SK-N-SH (cell line): ENCODE results near the gene SLC27A3.

Source experiments
- CHD2 ChIP-seq: fragments of 150-350 bp; IDR thresholded peaks from 2 replicates; pipeline ENCODE4 v1.6.1; 2018; ENCODE audit warnings: low read length; ENCODE audit not compliant: partially characterized antibody
- EP300 ChIP-seq, 2 experiments: IDR thresholded peaks; 2 replicates each; pipeline versions ENCODE4 v1.4.0 to v1.6.1; 2012; ENCODE audit warnings: borderline replicate concordance in 1 of 2, low read depth in 1 of 2, low read length in 1 of 2
- FOSL2 ChIP-seq: IDR thresholded peaks from 2 replicates; pipeline ENCODE4 v1.4.0; 2012; ENCODE audit warnings: low read depth, mild to moderate bottlenecking, moderate library complexity, borderline replicate concordance
- GABPA ChIP-seq: IDR thresholded peaks from 2 replicates; pipeline ENCODE4 v1.4.0; 2012; ENCODE audit warnings: low read depth, mild to moderate bottlenecking
- RXRA ChIP-seq: IDR thresholded peaks from 2 replicates; pipeline ENCODE4 v1.4.0; 2012; ENCODE audit warnings: low read depth, mild to moderate bottlenecking, borderline replicate concordance
- SMC3 ChIP-seq: IDR thresholded peaks from 2 replicates; pipeline ENCODE4 v1.6.1; 2012; ENCODE audit warnings: low read depth, low read length, improper control_type of control experiment
- TCF12 ChIP-seq: IDR thresholded peaks from 2 replicates; pipeline ENCODE4 v1.4.0; 2012
- YY1 ChIP-seq: IDR thresholded peaks from 2 replicates; pipeline ENCODE4 v1.4.0; 2012; ENCODE audit warnings: low read depth, mild to moderate bottlenecking
- TF ChIP-seq, protein P1 (sequence below): fragments of 200-600 bp; sonication (generic); IDR thresholded peaks from 2 replicates; pipeline ENCODE4 v1.6.1; 2017; ENCODE audit warnings: antibody characterized with exemption, mild to moderate bottlenecking, moderate library complexity

DNA sequence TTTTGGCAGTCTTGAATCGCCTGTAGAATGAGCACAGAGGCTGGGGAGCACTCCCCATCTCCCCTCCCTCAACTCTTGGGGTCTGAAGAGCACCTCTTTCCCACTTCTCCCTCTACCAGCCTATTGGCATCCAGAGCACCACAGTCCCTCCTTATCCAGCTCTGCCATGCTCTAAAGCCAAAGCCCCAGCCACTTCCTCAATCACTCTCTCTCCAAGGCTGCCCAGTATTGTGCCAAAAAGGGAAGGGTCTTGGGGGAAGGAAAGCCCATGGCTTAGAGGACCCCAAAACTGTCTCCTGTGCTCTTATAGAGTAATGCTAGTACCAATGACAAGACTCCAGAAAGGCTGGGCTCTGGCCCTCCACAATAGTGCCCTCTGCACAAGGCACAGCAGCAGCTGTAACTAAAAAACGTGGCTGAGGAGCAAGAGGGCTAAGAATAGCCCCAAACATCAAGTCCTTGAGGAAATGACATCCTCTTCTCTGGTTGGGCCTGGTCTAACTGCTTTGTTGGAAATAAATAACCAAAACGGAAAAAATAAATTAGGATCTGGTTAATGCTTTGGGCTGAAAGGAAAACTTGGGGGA lies 28.4 kb downstream of the SLC27A3 start:
- TF ChIP-seq, protein P1, sequence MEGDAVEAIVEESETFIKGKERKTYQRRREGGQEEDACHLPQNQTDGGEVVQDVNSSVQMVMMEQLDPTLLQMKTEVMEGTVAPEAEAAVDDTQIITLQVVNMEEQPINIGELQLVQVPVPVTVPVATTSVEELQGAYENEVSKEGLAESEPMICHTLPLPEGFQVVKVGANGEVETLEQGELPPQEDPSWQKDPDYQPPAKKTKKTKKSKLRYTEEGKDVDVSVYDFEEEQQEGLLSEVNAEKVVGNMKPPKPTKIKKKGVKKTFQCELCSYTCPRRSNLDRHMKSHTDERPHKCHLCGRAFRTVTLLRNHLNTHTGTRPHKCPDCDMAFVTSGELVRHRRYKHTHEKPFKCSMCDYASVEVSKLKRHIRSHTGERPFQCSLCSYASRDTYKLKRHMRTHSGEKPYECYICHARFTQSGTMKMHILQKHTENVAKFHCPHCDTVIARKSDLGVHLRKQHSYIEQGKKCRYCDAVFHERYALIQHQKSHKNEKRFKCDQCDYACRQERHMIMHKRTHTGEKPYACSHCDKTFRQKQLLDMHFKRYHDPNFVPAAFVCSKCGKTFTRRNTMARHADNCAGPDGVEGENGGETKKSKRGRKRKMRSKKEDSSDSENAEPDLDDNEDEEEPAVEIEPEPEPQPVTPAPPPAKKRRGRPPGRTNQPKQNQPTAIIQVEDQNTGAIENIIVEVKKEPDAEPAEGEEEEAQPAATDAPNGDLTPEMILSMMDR: no peak
- no peak for TF ChIP-seq SMC3
- no peak for TF ChIP-seq YY1
- TF ChIP-seq FOSL2: no peak
- no peak for TF ChIP-seq CHD2
- TF ChIP-seq GABPA: no peak
- TF ChIP-seq RXRA: no peak
- TF ChIP-seq EP300 (IDR thresholded peaks at IDR 0.05; ENCODE audit: borderline replicate concordance in 1 of 2, low read depth in 1 of 2, low read length in 1 of 2): no peak
- no peak for TF ChIP-seq TCF12
